ENCODE measurements around the gene ARL14EP.

ARL14EP gene

GRCh38 chr11:30380846-30381245, 57.9 kb downstream of the ARL14EP start:
- DNase-seq (ENCODE audit: low read depth, low spot score): no peak

- no peak for DNase-seq (ENCODE audit: low read depth, low spot score)
These were observed 59.0 kb downstream of the ARL14EP start for GRCh38 chr11:30381879-30382278.

Data from activated naive CD8-positive, alpha-beta T cell treated with anti-CD3 and anti-CD28 coated beads, Interleukin-2, amount 50 U/mL, for 16 hours (primary cell).